Epidermal melanocyte (primary cell): ENCODE results near the gene GIPC1.
"Not testable (repeated sequence)": the region's sequence is repeated elsewhere in the genome, so short reads cannot be mapped to it uniquely, and the experiment has no call there.

Experiments
- DNase-seq: peaks from one replicate; pipeline ENCODE4 v3.0.0; 2011; ENCODE audit warnings: low spot score; ENCODE audit not compliant: insufficient read length

The GIPC1 gene, protein sequence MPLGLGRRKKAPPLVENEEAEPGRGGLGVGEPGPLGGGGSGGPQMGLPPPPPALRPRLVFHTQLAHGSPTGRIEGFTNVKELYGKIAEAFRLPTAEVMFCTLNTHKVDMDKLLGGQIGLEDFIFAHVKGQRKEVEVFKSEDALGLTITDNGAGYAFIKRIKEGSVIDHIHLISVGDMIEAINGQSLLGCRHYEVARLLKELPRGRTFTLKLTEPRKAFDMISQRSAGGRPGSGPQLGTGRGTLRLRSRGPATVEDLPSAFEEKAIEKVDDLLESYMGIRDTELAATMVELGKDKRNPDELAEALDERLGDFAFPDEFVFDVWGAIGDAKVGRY

GRCh38 chr19:14496029-14496833 lies at the start of gene GIPC1:
Gene GIPC1, minus strand, starts transcription at chr19:14496127. Its CDS starts 13,151 bp downstream, at chr19:14482976.
- peak; percentile 99 for DNase-seq

GRCh38 chr19:14545716-14546082 lies 49.8 kb upstream of the GIPC1 start:
- no peak for DNase-seq

DNA sequence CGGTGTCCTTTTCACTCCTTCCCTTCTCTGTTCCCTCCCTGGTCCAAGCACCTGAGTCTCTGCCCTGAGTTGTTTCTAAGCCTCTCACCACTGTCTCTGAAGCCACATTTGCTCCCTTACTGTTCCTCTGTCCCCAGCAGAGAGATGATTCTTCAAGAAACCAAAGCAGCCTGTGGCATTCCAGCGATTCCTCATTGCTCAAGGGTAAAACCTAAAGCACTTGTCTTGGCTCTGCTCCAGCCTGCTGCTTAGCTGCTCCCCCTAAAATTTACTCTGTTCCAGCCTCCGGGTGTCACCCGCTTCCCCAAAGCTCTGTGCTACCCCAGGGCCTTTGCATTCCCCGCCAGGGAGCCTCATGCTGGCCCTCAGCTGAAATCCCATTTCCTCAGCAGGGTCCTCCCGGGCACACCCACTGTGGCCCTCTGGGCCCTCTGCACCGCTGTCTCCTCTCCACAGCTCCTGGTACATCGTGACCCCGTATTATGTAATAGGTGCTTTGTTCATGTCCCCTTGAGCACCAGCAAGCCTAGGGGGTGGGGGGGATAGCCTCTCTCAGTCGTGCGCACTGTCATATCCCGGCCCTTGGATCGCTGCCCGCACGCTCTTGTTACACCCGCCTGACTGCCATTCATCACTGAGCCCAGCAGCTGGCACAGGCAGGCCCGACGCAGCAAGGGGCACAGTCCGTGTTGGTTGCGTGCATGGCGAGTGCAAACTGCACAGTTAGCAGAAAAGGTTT lies 49.2 kb upstream of the GIPC1 start:
- DNase-seq: no peak

GRCh38 chr19:14544047-14544446 lies 48.1 kb upstream of the GIPC1 start:
- DNase-seq: no peak

DNA sequence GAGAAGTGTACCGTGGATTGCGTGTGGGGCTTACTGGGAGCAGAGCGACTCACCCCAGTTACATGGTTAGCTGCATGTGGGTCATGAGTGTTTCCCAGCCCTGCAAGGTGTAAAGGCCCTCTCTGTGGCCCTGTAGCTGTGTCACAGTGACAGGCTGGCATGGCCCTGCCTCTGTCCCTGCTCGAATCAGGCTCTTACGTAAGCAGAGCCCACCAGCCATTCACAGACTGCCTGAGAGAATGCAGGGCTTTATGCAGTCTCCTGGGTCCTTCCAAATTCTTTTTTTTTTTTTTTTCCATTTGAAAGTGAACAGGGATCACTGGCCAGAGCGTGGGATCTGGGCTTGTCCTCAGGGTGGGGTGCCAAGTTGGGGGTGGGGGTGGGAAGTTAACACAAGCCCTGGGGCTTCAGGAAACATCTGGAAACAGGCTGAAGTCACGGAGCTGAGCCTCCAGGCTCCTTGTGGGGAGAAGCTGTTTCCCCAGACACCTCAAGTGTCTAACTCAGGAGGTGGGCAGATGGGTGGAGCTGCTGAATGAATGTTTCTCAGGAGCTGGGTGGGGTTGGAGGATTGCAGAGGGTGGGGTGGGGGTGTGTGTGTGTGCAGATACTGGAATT lies 46.9 kb upstream of the GIPC1 start:
- DNase-seq: no peak

DNA sequence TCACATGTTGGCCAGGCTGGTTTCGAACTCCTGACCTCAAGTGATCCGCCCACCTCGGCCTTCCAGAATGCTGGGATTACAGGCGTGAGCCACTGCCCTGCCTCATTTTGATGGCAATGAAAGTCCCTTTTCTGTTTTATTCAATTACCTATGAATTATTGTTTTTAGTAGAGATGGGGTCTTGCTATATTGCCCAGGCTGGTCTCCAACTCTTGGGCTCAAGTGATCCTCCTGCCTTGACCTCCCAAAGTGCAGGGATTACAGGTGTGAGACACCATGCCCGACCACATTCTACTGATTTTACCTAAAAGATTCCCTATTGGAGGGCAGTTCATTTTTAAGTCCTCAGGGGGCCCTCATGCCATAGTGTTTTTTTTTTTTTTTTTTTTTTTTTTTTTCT lies 46.1 kb upstream of the GIPC1 start:
- not testable (repeated sequence) for DNase-seq

DNA sequence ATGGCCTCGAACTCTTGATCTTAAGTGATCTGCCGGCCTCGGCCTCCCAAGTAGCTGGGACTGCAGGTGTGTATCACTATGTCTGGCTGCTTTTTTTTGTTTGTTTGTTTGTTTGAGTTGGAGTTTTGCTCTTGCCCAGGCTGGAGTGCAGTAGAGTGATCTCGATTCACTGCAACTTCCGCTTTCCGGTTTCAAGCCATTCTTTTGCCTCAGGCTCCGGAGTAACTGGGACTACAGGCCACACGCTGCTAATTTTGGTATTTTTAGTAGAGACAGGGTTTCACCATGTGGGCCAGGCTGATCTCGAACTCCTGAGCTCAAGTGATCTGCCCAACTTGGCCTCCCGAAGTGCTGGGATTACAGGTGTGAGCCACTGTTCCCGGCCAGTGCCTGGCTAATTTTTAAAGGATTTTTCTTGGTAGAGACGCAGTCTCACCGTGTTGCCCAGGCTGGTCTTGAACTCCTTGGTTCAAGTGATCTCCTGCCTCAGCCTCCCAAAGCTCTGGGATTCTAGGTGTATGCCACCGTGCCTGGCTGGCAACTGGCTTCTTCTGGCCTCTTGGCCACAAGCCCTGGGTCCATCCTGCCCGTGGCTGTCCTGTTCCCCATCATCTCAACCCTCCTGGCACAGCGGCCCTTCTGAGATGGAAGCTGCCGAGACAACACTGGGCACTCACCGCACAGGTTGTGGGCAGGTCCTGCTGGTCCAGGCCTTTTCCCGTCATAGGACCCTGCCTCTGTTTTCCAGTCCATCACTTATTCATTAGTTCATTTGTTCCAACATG lies 45.0 kb upstream of the GIPC1 start:
- no peak for DNase-seq

DNA sequence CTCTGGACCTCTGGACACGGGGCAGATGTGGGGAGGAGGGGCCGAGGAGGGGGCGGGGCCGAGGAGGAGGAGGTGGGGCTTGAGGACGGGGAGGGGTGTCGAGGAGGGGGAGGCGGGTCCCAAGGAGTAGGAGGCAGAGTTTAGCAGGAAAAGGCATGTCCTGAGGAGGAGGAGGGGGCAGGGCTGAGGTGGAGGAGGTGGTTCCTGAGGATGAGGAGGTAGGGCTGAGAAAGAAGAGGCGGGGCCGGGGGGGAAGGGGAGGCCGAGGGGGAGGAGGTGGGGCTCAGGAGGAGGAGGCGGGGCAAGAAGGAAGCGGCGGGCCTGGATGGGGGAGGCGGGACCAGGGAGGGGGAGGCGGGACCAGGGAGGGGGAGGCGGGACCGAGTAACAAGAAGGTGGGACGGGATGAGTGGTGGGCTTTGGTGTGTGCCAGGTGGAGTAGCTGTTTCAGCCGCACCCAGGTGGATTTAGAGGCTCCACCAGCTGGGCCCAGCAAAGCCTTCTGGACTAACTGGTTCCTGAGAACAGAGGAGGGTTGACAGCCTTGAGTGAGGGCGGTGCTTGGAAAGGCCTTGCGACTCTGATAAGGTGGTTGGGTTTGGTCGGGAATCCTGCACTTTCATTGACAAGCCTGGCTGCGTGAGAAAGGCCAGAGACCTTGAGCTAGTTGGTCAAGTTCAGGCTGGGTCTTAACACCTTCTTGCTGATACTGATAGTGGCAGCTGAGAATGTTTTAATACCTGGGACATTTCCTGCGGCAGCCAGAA lies 41.2 kb upstream of the GIPC1 start:
- DNase-seq: no peak

GRCh38 chr19:14533450-14533849 lies 37.5 kb upstream of the GIPC1 start:
- DNase-seq: no peak

GRCh38 chr19:14530506-14530905 lies 34.6 kb upstream of the GIPC1 start:
- DNase-seq: no peak

- no peak for DNase-seq
Observed at GRCh38 chr19:14530005-14530348, 34.0 kb upstream of the GIPC1 start.

DNA sequence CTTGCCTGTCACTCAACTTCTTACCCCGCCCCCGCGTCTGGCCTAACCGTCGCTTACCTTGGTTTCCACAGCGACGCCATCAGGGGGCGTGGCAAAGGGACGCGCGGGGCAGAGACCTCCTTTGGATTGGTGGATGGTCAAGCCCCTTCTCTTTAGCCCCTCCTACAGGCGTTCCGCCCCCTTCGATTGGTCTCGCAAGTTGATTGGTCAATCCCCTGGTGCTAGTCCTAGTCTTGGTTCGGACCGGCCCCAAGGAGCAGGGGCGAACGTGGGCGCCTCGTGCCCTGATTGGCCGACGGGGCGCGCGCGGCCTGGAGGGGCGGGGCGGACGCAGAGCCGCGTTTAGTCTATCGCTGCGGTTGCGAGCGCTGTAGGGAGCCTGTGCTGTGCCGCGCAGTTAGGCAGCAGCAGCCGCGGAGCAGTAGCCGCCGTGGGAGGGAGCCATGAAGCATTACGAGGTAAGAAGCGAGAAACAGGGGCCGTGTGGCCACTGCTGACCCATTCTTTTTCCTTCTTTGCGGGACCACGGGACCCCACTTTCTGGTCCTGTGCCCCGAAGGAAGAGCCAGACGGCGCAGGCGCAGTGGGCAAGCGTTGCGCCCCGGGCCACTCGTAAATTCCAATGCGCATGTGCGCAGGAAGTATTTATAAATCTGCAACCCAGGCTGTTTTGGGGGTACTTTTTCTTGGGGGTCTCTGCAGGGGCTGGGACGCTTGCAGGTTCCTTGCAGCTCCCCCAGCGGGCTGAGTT lies 33.5 kb upstream of the GIPC1 start, which contains the start of gene TECR:
TECR (plus strand) TSS at position 341 of the 751 bp plus-strand sequence; CDS start at position 444, 103 bp downstream.
- peak; percentile 91 for DNase-seq

DNA sequence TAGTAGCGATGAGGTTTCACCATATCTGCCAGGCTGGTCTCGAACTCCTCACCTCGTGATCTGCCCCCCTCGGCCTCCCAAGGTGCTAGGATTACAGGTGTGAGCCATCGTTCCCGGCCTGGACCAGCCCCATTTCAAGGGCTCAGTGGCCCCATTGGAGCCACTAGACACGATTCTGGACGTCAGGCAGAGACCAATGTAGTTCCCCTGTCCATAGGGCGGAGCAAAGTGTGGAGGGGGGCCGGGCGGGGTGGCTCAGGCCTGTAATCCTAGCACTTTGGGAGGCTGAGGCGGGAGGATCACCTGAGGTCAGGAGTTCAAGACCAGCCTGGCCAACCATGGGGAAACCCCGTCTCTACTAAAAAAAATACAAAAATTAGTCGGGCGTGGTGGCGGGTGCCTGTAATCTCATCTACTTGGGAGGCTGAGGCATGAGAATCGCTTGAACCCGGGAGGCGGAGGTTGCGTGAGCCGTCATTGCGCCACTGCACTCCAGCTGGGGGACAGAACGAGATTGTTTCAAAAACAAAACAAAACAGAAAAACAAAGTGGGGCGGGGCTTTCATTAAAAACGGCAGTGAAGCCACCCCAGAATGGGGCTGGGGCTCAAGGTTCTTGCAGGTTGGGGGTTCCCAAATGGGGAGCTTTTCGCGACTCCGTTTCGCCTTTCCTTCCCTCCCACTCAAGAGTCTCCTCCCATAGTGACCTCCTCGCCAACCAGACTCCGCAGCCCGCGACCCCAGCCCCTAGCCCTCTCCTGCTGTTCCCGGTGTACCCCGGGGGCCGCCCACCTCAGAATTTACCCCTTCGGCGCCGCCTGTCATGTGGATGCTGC lies 32.7 kb upstream of the GIPC1 start:
- no peak for DNase-seq

DNA sequence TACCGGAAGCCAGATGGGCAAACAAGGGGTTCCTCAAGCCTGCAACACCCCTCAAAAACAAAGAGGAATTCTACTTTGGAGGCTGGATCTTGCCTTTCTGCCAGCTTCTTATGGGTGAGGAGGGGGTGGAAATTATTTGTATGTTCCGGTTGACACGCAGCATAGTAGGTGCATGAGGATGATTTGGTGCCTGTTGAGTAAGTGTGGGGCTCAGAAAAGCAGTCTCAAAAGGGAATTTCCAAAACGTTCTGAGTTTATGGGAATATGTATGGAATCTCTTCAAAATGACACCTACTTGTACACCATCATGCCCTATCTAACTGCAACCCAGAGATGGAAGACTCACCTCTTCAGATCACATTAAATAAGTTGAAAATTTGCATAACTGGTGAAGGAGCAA lies 30.5 kb upstream of the GIPC1 start:
- DNase-seq: no peak

DNA sequence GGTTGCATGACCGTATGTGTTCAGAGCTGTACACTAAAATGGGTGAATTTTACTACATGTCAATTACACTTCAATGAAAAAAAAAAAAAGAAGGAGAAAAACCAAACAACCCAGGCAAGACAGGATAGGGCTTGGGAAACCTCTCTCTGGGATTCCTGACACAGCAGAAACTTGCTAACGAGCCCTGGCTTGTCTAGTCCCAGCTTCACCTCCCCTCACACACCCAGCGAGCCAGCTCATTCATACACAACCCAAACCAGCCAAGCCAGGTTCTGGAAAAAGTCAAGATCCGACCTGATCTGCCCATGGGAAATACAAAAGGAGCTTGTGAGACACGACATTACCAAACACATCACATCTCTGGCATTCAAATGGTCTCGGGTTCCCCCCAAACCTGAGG lies 29.8 kb upstream of the GIPC1 start:
- DNase-seq: no peak

- DNase-seq: no peak
Observed at GRCh38 chr19:14520543-14520942, 24.6 kb upstream of the GIPC1 start.

DNA sequence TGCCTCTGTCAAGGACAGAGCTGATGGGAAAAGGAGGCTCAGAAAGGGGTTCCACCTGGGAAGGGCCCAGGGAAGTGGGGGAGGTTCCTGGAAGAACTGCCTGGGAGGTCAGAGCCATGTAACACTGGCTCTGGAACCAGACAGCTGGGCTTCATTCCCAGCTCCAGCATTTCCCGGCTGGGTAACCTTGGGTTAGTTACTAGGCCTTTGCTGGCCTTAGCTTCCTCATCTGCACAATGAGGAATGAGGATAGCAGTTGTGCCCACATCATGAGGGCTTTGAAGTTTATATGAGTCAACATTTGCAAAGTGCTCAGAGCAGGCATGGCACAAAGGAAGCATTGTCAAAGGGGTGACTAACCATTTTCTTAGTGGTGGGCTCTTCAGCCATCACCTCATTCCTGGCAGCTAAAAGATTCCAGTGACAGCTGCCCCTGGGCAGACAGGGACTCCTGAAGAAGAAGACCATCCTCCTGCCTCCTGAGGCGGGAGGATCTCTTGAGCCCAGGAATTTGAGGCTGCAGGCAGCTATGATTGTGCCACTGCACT lies 24.0 kb upstream of the GIPC1 start:
- DNase-seq: peak; percentile 15

GRCh38 chr19:14519245-14519859 lies 23.4 kb upstream of the GIPC1 start:
- no peak for DNase-seq
